ENCODE data around the gene SLC27A5.
A peak's percentile ranks its signal among the peaks of the same experiment; 100 is the strongest.
"Not testable (repeated sequence)": the region's sequence is repeated elsewhere in the genome, so short reads cannot be mapped to it uniquely, and the experiment has no call there.

Gene SLC27A5

DNA sequence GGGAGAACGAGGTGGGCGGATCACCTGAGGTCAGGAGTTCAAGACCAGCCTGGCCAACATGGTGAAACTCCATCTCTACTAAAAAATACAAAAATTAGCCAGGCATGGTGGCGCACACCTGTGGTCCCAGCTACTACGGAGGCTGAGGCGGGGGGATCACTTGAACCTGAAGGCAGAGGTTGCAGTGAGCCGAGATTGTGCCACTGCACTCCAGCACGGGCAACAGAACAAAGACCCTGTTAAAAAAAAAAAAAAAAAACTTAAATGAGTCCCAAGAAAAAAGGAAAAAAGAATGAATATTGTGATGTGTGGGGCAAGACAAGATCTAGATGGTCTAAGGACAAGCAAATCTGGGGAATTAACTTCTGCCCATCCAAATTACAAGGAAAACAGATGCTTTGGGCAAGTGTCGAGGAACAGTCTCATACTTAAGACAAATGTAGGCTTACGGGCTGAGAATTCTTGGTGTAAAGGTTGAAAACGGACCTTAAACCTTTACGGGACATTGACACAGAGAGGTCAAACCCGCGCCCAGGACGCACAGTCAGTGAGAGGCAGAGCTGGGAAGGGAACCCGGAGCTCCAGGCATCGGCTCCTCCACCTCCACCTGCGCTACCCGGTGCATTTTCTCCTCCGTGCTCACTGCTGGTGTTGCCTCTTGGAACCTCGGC lies 45.6 kb downstream of the SLC27A5 start:
- no peak for DNase-seq

- no peak for DNase-seq
Measured at GRCh38 chr19:58460039-58460438, 51.8 kb downstream of the SLC27A5 start.

DNA sequence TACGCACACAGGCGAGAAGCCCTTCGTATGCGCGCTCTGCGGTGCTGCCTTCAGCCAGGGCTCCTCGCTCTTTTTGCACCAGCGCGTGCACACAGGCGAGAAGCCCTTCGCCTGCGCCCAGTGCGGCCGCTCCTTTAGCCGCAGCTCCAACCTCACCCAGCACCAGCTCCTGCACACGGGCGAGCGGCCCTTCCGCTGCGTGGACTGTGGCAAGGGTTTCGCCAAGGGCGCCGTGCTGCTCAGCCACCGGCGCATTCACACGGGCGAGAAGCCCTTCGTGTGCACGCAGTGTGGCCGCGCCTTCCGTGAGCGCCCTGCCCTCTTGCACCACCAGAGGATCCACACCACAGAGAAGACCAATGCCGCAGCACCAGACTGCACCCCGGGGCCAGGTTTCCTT lies 55.7 kb downstream of the SLC27A5 start:
- DNase-seq = no peak

DNA sequence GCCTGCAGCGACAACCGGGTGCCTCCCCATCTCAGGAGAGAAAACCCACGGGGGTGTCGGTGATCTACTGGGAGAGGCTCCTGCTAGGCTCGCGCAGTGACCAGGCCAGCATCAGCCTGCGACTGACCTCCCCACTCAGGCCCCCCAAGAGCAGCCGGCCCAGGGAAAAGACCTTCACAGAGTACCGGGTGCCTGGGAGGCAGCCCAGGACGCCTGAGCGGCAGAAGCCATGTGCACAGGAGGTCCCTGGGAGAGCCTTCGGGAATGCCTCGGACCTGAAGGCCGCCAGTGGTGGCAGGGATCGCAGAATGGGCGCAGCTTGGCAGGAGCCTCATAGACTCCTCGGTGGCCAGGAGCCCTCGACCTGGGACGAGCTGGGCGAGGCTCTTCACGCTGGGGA lies 56.5 kb downstream of the SLC27A5 start:
- DNase-seq = no peak

DNA sequence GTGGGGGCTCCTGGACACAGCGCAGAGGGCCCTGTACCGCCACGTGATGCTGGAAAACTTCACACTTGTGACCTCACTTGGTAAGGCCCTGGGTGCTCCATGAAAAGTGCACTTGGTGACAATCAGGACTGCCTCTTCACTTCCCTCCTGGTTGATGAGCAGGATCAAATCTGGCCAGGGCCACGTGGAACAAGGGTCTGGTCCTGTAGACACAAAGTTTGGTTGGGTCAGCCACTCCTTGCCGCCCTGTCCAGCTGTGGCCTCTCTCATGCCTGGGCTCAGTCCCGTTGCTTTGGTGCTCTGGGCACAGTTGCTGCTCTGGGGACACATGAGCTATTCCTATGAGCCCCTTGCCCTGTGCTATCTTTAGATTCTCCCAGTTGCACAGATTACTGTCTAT lies 58.0 kb downstream of the SLC27A5 start:
- DNase-seq = no peak

DNA sequence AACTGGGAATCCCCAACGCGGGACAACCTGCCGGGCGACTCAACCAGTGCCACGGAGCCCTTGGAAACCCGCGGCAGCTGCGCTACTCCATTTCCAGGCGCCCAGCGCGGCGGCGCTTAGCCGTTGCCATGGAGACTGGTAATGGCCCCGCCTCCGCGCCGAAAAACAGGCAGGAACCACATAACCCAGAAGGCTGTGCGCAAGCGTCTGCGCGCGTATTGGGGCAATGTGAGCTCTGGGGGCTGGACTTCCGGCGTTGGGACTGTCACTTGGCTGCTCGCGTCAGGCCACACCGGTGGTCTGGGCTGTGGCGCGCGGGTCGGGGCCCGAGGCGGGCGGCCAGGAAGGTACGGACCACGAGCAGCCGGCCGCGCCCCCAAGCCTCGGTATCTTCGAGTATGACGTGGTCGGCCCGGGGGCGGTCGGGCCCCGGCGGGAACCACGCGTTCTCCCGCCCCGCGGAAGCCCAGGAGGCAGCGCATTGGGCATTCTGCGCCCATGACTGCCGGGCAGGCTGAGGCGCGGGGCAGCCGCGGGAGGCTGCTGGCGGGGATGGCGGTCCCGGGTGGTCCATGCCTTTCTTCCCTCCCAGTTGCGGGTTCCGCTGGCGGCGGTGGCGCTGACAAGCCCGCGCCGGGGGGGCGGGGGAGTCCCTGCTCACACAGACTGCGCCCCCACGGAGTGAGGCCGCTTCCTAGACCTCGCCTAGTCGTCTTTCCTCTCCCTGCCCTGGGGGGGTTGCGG lies 60.3 kb downstream of the SLC27A5 start, which contains the start of gene ZNF324B:
ZNF324B (plus strand) TSS at position 265 of the 744 bp plus-strand sequence. CDS start 2,080 bp downstream, outside the sequence.
- DNase-seq = peak; percentile 97

DNA sequence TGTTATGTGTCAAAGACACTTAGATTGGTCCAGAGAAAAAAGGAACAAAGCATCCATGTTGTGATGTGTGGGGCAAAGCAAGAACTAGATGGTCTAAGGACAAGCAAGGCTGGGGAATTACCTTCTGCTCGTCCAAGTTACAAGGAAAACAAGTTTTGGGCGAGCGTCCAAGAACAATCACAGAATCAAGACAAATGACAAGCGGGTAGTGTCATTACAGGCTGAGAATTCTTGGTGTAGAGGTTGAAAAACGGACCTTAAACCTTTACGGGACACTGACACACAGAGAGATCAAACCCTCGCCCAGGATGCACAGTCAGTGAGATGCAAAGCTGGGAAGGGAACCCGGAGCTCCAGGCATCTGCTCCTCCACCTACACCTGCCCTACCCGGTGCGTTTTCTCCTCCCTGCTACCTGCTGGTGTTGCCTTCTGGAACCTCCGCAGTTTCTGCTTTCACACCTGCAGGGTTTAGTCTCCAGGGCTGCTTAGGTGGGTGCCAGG lies 60.9 kb downstream of the SLC27A5 start:
- no peak for DNase-seq

- not testable (repeated sequence) for DNase-seq
Measured at GRCh38 chr19:58449980-58450379, 61.8 kb downstream of the SLC27A5 start.

- not testable (repeated sequence) for DNase-seq
Measured at GRCh38 chr19:58448860-58449259, 62.9 kb downstream of the SLC27A5 start.

All from stimulated activated CD8-positive, alpha-beta memory T cell treated with anti-CD3 and anti-CD28 coated beads, Interleukin-4, amount 100 ng/mL, for 48 hours (primary cell).